GM13976 (cell line): Measurements from ENCODE around the gene CEP135.

ENCODE experiments used
- DNase-seq: peaks from one replicate; pipeline ENCODE4 v3.0.0; 2012; ENCODE audit warnings: low spot score
- in situ Hi-C: fragments of 300-500 bp; cut with MboI; formaldehyde crosslinking; loops from one replicate; pipeline ENCODE4 v1.12.0; 2022; ENCODE audit warnings: low sequenced_read_pairs, mixed read lengths, inconsistent platforms; ENCODE audit not compliant: unreplicated experiment
- TF ChIP-seq, protein P1 (sequence below): IDR thresholded peaks from 2 replicates; pipeline ENCODE4 v1.5.1; 2012; ENCODE audit warnings: borderline replicate concordance, mild to moderate bottlenecking; ENCODE audit not compliant: insufficient read depth; ENCODE audit errors: extremely low read depth, missing control alignments, control extremely low read depth

Gene CEP135

DNA sequence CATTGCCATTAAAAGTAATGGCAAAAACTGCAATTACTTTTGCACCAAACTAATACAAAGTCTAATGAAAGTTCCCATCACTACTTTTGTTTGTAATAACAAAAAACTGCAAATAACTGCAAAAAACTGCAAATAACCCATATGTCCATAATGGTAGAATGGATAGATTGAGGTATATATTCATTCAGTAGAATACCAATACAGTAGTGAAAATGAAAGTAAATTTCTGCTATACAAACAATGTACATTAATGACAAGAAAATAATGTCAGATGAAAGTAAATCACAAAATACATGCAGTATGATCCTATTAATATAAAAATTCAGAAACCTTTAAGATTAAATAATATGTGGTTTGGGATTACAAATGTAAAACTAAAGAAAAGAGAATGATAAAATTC lies 41.3 kb upstream of the CEP135 start:
- in situ Hi-C loops = no loop called here
- DNase-seq = no peak
- TF ChIP-seq, protein P1, sequence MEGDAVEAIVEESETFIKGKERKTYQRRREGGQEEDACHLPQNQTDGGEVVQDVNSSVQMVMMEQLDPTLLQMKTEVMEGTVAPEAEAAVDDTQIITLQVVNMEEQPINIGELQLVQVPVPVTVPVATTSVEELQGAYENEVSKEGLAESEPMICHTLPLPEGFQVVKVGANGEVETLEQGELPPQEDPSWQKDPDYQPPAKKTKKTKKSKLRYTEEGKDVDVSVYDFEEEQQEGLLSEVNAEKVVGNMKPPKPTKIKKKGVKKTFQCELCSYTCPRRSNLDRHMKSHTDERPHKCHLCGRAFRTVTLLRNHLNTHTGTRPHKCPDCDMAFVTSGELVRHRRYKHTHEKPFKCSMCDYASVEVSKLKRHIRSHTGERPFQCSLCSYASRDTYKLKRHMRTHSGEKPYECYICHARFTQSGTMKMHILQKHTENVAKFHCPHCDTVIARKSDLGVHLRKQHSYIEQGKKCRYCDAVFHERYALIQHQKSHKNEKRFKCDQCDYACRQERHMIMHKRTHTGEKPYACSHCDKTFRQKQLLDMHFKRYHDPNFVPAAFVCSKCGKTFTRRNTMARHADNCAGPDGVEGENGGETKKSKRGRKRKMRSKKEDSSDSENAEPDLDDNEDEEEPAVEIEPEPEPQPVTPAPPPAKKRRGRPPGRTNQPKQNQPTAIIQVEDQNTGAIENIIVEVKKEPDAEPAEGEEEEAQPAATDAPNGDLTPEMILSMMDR = no peak

DNA sequence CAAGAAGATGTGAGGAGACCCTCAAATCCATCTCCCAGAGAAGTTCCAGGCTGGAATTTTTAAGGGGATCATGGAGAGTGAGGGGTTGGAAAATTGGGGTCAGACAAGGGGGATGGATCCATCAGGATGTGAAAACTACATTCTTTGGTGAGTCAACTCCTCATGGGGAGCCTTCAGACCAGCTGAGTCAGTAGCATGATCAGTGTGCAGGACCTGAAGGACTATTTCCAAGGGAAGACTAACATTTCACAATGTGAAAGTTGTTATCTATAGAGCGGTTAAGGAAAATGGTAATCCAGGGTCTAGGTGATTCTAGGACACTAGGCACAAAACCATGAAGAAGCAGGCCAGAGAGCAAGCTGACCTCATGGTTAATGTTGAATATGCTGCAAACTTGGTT lies 38.6 kb upstream of the CEP135 start:
- TF ChIP-seq, protein P1 = no peak
- no peak for DNase-seq
- in situ Hi-C loops = no loop called here

DNA sequence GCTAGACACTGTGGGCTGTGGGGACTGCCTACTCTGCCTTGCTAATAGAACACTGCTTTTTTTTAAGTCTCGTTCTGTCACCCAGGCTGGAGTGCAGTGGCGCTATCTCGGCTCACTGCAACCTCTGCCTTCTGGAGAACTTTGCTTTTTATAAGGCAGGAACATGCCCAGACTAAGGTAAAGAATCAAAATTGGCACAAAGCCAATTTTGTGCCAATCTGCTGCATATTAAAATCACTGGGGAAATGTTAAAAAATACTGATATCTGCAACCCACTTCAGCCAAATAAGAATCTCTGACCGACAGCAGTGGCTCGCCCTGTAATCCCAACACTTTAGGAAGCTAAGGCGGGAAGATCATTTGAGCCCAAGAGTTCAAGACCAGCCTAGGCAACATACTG lies 36.5 kb upstream of the CEP135 start:
- in situ Hi-C loops = no loop called here
- TF ChIP-seq, protein P1 = no peak
- DNase-seq = no peak

DNA sequence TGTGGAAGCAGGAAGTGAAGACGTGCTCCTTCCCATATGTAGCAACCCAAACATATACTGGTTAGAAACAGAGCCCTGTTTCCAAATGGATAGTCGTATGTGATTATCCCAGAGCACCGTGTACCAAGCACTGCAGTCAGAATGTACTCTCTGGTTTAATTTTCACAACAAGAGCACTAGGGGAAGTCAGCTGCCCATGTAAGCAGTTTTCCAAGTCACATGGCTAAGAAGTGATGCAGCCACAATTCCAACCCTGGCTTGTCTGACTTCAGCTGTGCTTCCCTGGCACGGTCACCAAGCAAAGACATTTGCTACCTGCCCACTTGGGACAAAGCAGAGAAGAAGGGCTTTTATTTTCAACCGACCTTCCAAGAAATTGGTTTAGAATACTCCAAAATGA lies 28.2 kb upstream of the CEP135 start:
- in situ Hi-C loops = no loop called here
- TF ChIP-seq, protein P1 = no peak
- DNase-seq = no peak

DNA sequence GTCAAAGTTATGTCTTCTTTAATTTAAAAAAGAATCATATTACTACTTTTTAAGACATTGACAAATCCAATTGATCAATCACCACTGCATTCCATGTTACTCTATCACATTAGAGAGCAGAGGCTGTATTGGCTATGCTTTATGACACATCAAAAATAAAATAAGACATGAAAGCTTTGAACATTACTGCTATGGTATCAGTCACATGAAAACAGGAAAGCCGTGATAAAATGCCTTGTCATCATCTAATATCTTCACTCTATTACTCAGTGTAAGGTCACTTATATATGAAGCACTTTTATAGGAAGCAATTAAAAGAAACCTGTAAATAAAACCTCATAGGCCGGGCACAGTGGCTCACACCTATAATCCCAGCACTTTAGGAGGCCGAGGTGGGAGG lies 27.7 kb upstream of the CEP135 start:
- in situ Hi-C loops = no loop called here
- TF ChIP-seq, protein P1 = no peak
- no peak for DNase-seq

DNA sequence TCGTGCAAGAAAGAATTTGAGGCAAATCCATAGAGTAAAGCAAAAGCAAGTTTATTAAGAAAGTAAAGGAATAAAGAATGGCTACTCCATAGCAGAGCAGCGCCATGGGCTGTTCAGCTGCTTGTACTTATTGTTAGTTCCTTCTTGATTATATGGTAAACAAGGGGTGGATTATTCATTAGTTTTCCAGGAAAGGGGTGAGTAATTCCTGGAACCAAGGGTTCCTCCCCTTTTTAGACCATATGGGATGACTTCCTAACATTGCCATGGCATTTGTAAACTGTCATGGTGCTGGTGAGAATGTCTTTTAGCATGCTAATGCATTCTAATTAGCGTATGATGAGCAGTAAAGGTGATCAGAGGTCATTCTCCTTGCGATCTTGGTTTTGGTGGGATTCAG lies 23.5 kb upstream of the CEP135 start:
- DNase-seq = no peak
- TF ChIP-seq, protein P1 = no peak
- in situ Hi-C loops = no loop called here

DNA sequence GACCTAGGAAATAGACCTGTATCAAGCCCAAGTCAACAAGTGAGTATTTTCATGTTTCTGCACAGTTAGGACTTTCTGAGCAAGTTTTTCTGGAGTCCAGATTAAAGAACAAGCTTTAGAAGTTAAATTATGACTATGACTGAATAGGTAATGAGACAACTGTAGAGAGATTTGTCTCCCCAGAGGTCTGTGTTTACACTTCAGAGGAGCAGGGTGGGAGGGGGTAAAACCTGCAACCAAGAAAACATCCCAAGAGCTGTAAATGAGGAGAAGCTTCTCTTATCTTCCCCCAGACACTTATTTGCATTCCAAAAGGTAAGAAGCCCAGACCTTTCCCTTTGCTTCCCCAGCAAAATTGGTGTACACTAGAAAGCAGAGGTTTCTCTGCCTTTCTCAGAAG lies 22.1 kb upstream of the CEP135 start:
- in situ Hi-C loops = no loop called here
- TF ChIP-seq, protein P1 = no peak
- no peak for DNase-seq
